HL-60 (cell line): Measurements from ENCODE around the gene CASTOR1.

Experiments used
- DNase-seq, 2 experiments: peaks; one replicate each; pipeline ENCODE4 v3.0.0-alpha.2; 2010 to 2020; ENCODE audit warnings: low read depth in 1 of 2, low spot score in 1 of 2
- H3K27ac ChIP-seq: fragments of 250-450 bp; sonication (Bioruptor Pico); replicated peaks from 2 replicates; pipeline ENCODE4 v1.5.1; 2020; ENCODE audit warnings: mild to moderate bottlenecking, moderate library complexity
- H3K27me3 ChIP-seq: fragments of 250-450 bp; sonication (Bioruptor Pico); 2 replicates; pipeline ENCODE4 v1.5.1; 2021; ENCODE audit warnings: mild to moderate bottlenecking, moderate library complexity; ENCODE audit not compliant: insufficient read depth, poor library complexity, severe bottlenecking
- H3K4me3 ChIP-seq: replicated peaks from 2 replicates; pipeline ENCODE4 v1.5.1; 2011; ENCODE audit warnings: mild to moderate bottlenecking, control low read depth, low read length; ENCODE audit not compliant: insufficient read depth
- GABPA ChIP-seq: IDR thresholded peaks from 2 replicates; pipeline ENCODE4 v1.6.1; 2012; ENCODE audit warnings: low read depth
- POLR2AphosphoS5 ChIP-seq: IDR thresholded peaks from 2 replicates; pipeline ENCODE4 v1.6.1; 2012; ENCODE audit warnings: low read depth
- REST ChIP-seq: IDR thresholded peaks from 2 replicates; pipeline ENCODE4 v1.6.1; 2012; ENCODE audit warnings: low read depth; ENCODE audit not compliant: insufficient replicate concordance
- SPI1 ChIP-seq: IDR thresholded peaks from 2 replicates; pipeline ENCODE4 v1.6.1; 2012; ENCODE audit warnings: low read depth, mild to moderate bottlenecking, borderline replicate concordance
- TF ChIP-seq, protein P1 (sequence below): IDR thresholded peaks from one replicate; pipeline ENCODE4 v1.5.1; 2011; ENCODE audit warnings: low read length, control low read depth, inconsistent platforms; ENCODE audit not compliant: insufficient read depth

CASTOR1 gene

DNA sequence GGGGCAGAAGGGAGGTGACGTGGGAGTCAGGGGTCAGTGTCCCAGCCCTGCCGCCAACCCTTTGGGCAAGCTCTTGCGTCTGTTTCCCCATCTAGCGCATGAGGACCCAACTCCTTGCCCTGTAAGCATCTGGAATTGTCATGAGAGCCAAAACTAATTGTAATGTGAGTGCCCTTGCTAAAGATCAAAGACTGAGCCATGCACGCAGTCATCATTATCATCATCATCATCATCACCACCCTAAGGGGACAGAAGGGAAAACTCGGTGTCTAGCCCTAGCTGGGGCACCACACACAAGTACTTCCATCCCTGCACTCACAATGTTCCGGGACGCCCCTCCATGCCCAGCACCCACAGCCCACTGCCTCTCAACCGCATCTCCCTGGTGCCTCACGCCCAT, 45.2 kb downstream of the CASTOR1 start:
- no peak overlapping the region for H3K27ac ChIP-seq
- TF ChIP-seq GABPA, result no peak
- no peak for TF ChIP-seq SPI1
- TF ChIP-seq REST, result no peak
- DNase-seq, result no peak
- H3K27me3 ChIP-seq, result peaks cover 29% of the 10 kb centered on the region
- no peak overlapping the region for H3K4me3 ChIP-seq

DNA sequence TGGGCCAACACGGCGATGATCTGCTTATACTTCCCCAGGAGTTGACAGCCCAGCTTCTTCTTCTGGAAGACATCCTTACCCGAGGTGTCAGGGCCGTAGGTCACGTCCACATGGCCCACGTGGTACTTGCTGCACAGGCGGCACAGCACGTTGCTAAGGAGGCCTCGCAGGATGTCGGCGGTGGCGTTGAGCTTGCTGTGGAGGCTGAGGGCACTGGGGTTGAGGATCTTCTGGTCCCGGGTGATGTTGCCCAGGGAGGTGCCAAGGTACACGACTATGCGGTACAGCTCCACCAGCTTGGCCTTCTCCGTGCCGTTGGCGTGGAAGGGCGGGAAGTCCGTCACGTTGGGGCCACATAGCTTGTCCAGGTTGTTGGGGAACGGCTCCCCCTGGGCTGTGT, 45.6 kb downstream of the CASTOR1 start:
- peaks cover 29% of the 10 kb centered on the region for H3K27me3 ChIP-seq
- DNase-seq, result no peak
- no peak overlapping the region for H3K27ac ChIP-seq
- TF ChIP-seq SPI1, result no peak
- TF ChIP-seq POLR2AphosphoS5, result no peak
- TF ChIP-seq GABPA, result no peak
- TF ChIP-seq, protein P1, sequence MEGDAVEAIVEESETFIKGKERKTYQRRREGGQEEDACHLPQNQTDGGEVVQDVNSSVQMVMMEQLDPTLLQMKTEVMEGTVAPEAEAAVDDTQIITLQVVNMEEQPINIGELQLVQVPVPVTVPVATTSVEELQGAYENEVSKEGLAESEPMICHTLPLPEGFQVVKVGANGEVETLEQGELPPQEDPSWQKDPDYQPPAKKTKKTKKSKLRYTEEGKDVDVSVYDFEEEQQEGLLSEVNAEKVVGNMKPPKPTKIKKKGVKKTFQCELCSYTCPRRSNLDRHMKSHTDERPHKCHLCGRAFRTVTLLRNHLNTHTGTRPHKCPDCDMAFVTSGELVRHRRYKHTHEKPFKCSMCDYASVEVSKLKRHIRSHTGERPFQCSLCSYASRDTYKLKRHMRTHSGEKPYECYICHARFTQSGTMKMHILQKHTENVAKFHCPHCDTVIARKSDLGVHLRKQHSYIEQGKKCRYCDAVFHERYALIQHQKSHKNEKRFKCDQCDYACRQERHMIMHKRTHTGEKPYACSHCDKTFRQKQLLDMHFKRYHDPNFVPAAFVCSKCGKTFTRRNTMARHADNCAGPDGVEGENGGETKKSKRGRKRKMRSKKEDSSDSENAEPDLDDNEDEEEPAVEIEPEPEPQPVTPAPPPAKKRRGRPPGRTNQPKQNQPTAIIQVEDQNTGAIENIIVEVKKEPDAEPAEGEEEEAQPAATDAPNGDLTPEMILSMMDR, result no peak
- TF ChIP-seq REST, result no peak
- H3K4me3 ChIP-seq, result no peak overlapping the region

- DNase-seq, result no peak
- no peak overlapping the region for H3K4me3 ChIP-seq
- TF ChIP-seq SPI1, result no peak
- TF ChIP-seq, protein P1, result no peak
- TF ChIP-seq GABPA, result no peak
- TF ChIP-seq REST, result no peak
- no peak for TF ChIP-seq POLR2AphosphoS5
- H3K27ac ChIP-seq, result no peak overlapping the region
- peaks cover 19% of the 10 kb centered on the region for H3K27me3 ChIP-seq
These were observed 47.5 kb downstream of the CASTOR1 start for GRCh38 chr22:30241576-30242371.
